NCI-H524 (cell line): ENCODE measurements around the gene ALS2.

Experiments used
- DNase-seq, 2 experiments: peaks; one replicate each; lab custom pipeline; 2025; lab: John Stamatoyannopoulos, UW

Gene ALS2

GRCh38 chr2:201754717-201755415 lies 25.9 kb downstream of the ALS2 start:
- DNase-seq, result no peak

GRCh38 chr2:201751566-201751965 lies 29.2 kb downstream of the ALS2 start:
- DNase-seq, result no peak

- no peak for DNase-seq
These were observed 34.2 kb downstream of the ALS2 start for GRCh38 chr2:201746551-201746950.

GRCh38 chr2:201735486-201735885 lies 45.2 kb downstream of the ALS2 start:
- DNase-seq, result no peak

- DNase-seq, result no peak
These were observed 46.6 kb downstream of the ALS2 start for GRCh38 chr2:201734111-201734510.

GRCh38 chr2:201733544-201733943 lies 47.2 kb downstream of the ALS2 start:
- no peak for DNase-seq

GRCh38 chr2:201730651-201731285 lies 50.0 kb downstream of the ALS2 start:
- no peak for DNase-seq

GRCh38 chr2:201715459-201715858 lies 65.3 kb downstream of the ALS2 start:
- no peak for DNase-seq

- no peak for DNase-seq
These were observed 68.0 kb downstream of the ALS2 start for GRCh38 chr2:201712726-201713125.

GRCh38 chr2:201709747-201710146 lies 71.0 kb downstream of the ALS2 start:
- peak in 1 of 2 experiments; percentile 3 for DNase-seq

- DNase-seq, result no peak
These were observed 71.7 kb downstream of the ALS2 start for GRCh38 chr2:201709049-201709448.

GRCh38 chr2:201707753-201708152 lies 73.0 kb downstream of the ALS2 start:
- no peak for DNase-seq

GRCh38 chr2:201707142-201707541 lies 73.6 kb downstream of the ALS2 start:
- DNase-seq, result no peak

GRCh38 chr2:201704536-201704935 lies 76.2 kb downstream of the ALS2 start:
- no peak for DNase-seq

GRCh38 chr2:201701646-201702045 lies 79.1 kb downstream of the ALS2 start:
- DNase-seq, result peak; percentile 16 to 82

- no peak for DNase-seq
These were observed 81.3 kb downstream of the ALS2 start for GRCh38 chr2:201699416-201699815.

- DNase-seq, result peak in 1 of 2 experiments; percentile 4
These were observed 82.0 kb downstream of the ALS2 start, which contains the start of gene MPP4 for GRCh38 chr2:201698588-201699226. Gene MPP4 (minus strand): TSS chr2:201698644. CDS start chr2:201693954, 4,690 bp downstream.

GRCh38 chr2:201697899-201698298 lies 82.8 kb downstream of the ALS2 start:
- no peak for DNase-seq

- peak in 1 of 2 experiments; percentile 15 for DNase-seq
These were observed 84.5 kb downstream of the ALS2 start for GRCh38 chr2:201696151-201696659.

GRCh38 chr2:201685156-201685555 lies 95.6 kb downstream of the ALS2 start:
- DNase-seq, result no peak

GRCh38 chr2:201680743-201681142 lies 100.0 kb downstream of the ALS2 start:
- no peak for DNase-seq

- no peak for DNase-seq
These were observed 102.3 kb downstream of the ALS2 start for GRCh38 chr2:201678401-201678800.

GRCh38 chr2:201675454-201675853 lies 105.3 kb downstream of the ALS2 start:
- DNase-seq, result no peak
